HCT116 (cell line): Measurements from ENCODE around the gene ABCC11. TPM values are rescaled to one million over a fixed set of nuclear protein-coding genes. Genes with fewer than 3 reads are reported as not detected.

ENCODE experiments used
- ATAC-seq: fragments of 200-7000 bp; cut with Tn5 transposase; 2 replicates; pipeline ENCODE4 v1.9.1; 2020; ENCODE audit warnings: mild to moderate bottlenecking, moderate library complexity
- BruUV-seq: library from RNA; stranded (reverse); fragments of 400-500 nt; replicated peaks from 2 replicates; lab custom pipeline; 2021; lab: Mats Ljungman, UMichigan
- CTCF ChIA-PET: fragments of 300-600 bp; sonication (Branson Sonifier 250); formaldehyde crosslinking; loops from one replicate; lab custom pipeline; 2021; ENCODE audit warnings: antibody characterized with exemption; lab: Charles Lee
- POLR2A ChIA-PET: fragments of 300-600, 350-600 bp; sonication (Branson Sonifier 250); formaldehyde crosslinking; loops from one replicate; lab custom pipeline; 2021; ENCODE audit warnings: antibody characterized with exemption; lab: Charles Lee
- RAD21 ChIA-PET, 2 experiments: fragments of 300-600 bp; sonication (Branson Sonifier 250); formaldehyde crosslinking; loops; one replicate each; lab custom pipeline; 2023; ENCODE audit warnings: low total read pairs in 2 of 2; ENCODE audit not compliant: uncharacterized antibody in 2 of 2, unreplicated experiment in 2 of 2, low non-redundant PET in 1 of 2; lab: Charles Lee
- DNase-seq: peaks from one replicate; pipeline ENCODE4 v3.0.0-alpha.2; 2010; ENCODE audit warnings: low read depth, low spot score
- H2AFZ ChIP-seq: fragments of 200-600 bp; shearing (Covaris generic), sonication (generic); 2 replicates; pipeline ENCODE4 v1.6.1; 2017; ENCODE audit warnings: low read depth, mixed run types, mixed read lengths, antibody characterized with exemption, low read length; ENCODE audit not compliant: poor library complexity, severe bottlenecking
- H3K27ac ChIP-seq: 2 replicates; pipeline ENCODE4 v1.5.1; 2012; ENCODE audit warnings: low read depth, low read length
- H3K27me3 ChIP-seq: fragments of 200-600 bp; sonication (generic); 2 replicates; pipeline ENCODE4 v1.6.1; 2016; ENCODE audit warnings: mixed run types, low read length, mixed read lengths; ENCODE audit not compliant: insufficient read depth
- H3K36me3 ChIP-seq, 2 experiments: fragments of 200-500 bp in 1 of 2; fragments of 200-600 bp in 1 of 2; sonication (Bioruptor generic) in 1 of 2; sonication (generic) in 1 of 2; 2 replicates each; pipeline versions ENCODE4 v1.5.1 to v1.6.1; 2014 to 2016; ENCODE audit warnings: low read length in 2 of 2, inconsistent platforms in 1 of 2, mixed read lengths in 1 of 2, mixed run types in 1 of 2; ENCODE audit not compliant: insufficient read depth in 2 of 2, control insufficient read depth in 1 of 2
- H3K4me1 ChIP-seq, 2 experiments: fragments of 200-600 bp in 1 of 2; sonication (generic) in 1 of 2; 2 replicates each; pipeline versions ENCODE4 v1.5.1 to v1.6.1; 2012 to 2017; ENCODE audit warnings: low read length in 2 of 2, inconsistent platforms in 1 of 2, mild to moderate bottlenecking in 1 of 2, mixed read lengths in 1 of 2, mixed run types in 1 of 2, moderate library complexity in 1 of 2; ENCODE audit not compliant: insufficient read depth in 2 of 2, control insufficient read depth in 1 of 2
- H3K4me2 ChIP-seq: fragments of 200-600 bp; sonication (generic); 2 replicates; pipeline ENCODE4 v1.6.1; 2017; ENCODE audit warnings: mixed run types, low read length, mixed read lengths
- H3K4me3 ChIP-seq, 2 experiments: fragments of 200-600 bp in 1 of 2; sonication (generic) in 1 of 2; replicated peaks in 1 of 2; 2 replicates each; pipeline ENCODE4 v1.5.1; 2011 to 2016; ENCODE audit warnings: low read length in 2 of 2, control low read depth in 1 of 2, low read depth in 1 of 2, mild to moderate bottlenecking in 1 of 2, mixed read lengths in 1 of 2, mixed run types in 1 of 2
- H3K79me2 ChIP-seq: fragments of 200-600 bp; sonication (generic); 2 replicates; pipeline ENCODE4 v1.6.1; 2017; ENCODE audit warnings: mild to moderate bottlenecking, mixed run types, low read length, moderate library complexity, mixed read lengths; ENCODE audit not compliant: insufficient read depth
- H3K9ac ChIP-seq: fragments of 200-600 bp; sonication (generic); 2 replicates; pipeline ENCODE4 v1.6.1; 2016; ENCODE audit warnings: low read length, mixed read lengths
- H3K9me2 ChIP-seq: fragments of 200-600 bp; sonication (generic), shearing (Covaris generic); 2 replicates; pipeline ENCODE4 v1.6.1; 2017; ENCODE audit warnings: mixed run types, mild to moderate bottlenecking, moderate library complexity; ENCODE audit not compliant: insufficient read depth
- H3K9me3 ChIP-seq, 2 experiments: fragments of 200-500 bp in 1 of 2; fragments of 200-600 bp in 1 of 2; sonication (Bioruptor generic) in 1 of 2; sonication (generic) in 1 of 2; 2 replicates each; pipeline ENCODE4 v1.6.1; 2014 to 2017; ENCODE audit warnings: low read length in 2 of 2, mixed read lengths in 2 of 2, inconsistent platforms in 1 of 2, low read depth in 1 of 2, mild to moderate bottlenecking in 1 of 2, mixed run types in 1 of 2, moderate library complexity in 1 of 2; ENCODE audit not compliant: control insufficient read depth in 1 of 2, insufficient read depth in 1 of 2
- H4K20me1 ChIP-seq: fragments of 200-600 bp; sonication (generic), shearing (Covaris generic); 2 replicates; pipeline ENCODE4 v1.6.1; 2017; ENCODE audit warnings: mixed run types, mild to moderate bottlenecking, moderate library complexity; ENCODE audit not compliant: insufficient read depth
- ATF3 ChIP-seq: IDR thresholded peaks from 2 replicates; pipeline ENCODE4 v1.6.1; 2012
- CEBPB ChIP-seq: IDR thresholded peaks from 2 replicates; pipeline ENCODE4 v1.6.1; 2012; ENCODE audit warnings: low read depth
- CTCF ChIP-seq, 3 experiments: fragments of 200-600 bp in 1 of 3; sonication (generic) in 1 of 3; IDR thresholded peaks in 2 of 3; conservative IDR thresholded peaks in 1 of 3; 2 replicates each; pipeline ENCODE4 v1.5.1; 2012 to 2017; ENCODE audit warnings: low read depth in 2 of 3, low read length in 2 of 3, antibody characterized with exemption in 1 of 3, borderline replicate concordance in 1 of 3, control low read depth in 1 of 3, mild to moderate bottlenecking in 1 of 3, mixed read lengths in 1 of 3, mixed run types in 1 of 3, moderate library complexity in 1 of 3; ENCODE audit not compliant: insufficient read depth in 1 of 3
- EZH2phosphoT487 ChIP-seq: fragments of 200-600 bp; IDR thresholded peaks from 2 replicates; pipeline ENCODE4 v1.6.1; 2018; ENCODE audit warnings: antibody characterized with exemption, borderline replicate concordance
- FOSL1 ChIP-seq: IDR thresholded peaks from 2 replicates; pipeline ENCODE4 v1.6.1; 2012; ENCODE audit warnings: low read depth
- JUND ChIP-seq: IDR thresholded peaks from 2 replicates; pipeline ENCODE4 v1.6.1; 2012
- POLR2A ChIP-seq: IDR thresholded peaks from 2 replicates; pipeline ENCODE4 v1.7.0; 2011; ENCODE audit warnings: borderline replicate concordance; ENCODE audit not compliant: insufficient read depth, insufficient read length; ENCODE audit errors: extremely low read depth
- POLR2AphosphoS5 ChIP-seq: IDR thresholded peaks from 2 replicates; pipeline ENCODE4 v1.6.1; 2011; ENCODE audit warnings: mild to moderate bottlenecking, low read depth, low read length, moderate library complexity
- RAD21 ChIP-seq: IDR thresholded peaks from 2 replicates; pipeline ENCODE4 v1.6.1; 2012; ENCODE audit warnings: low read depth, mild to moderate bottlenecking
- SP1 ChIP-seq: IDR thresholded peaks from 2 replicates; pipeline ENCODE4 v1.6.1; 2012; ENCODE audit warnings: low read depth
- SRF ChIP-seq: IDR thresholded peaks from 2 replicates; pipeline ENCODE4 v1.6.1; 2012; ENCODE audit warnings: low read depth
- ZFX ChIP-seq: fragments of 450-650 bp; IDR thresholded peaks from 2 replicates; pipeline ENCODE4 v1.6.1; 2017
- intact Hi-C: fragments of 100-400 bp; cut with micrococcal nuclease; formaldehyde crosslinking; loops from 2 replicates; pipeline ENCODE4 v1.10.0; 2022
- total RNA-seq: library from RNA; stranded (reverse); gene quantifications from one replicate; pipeline ENCODE4 v1.2.1, GENCODE V29; 2021; ENCODE audit not compliant: unreplicated experiment

Gene ABCC11
- total RNA-seq, 1 experiment from 2014 or later: 0.54 TPM

DNA sequence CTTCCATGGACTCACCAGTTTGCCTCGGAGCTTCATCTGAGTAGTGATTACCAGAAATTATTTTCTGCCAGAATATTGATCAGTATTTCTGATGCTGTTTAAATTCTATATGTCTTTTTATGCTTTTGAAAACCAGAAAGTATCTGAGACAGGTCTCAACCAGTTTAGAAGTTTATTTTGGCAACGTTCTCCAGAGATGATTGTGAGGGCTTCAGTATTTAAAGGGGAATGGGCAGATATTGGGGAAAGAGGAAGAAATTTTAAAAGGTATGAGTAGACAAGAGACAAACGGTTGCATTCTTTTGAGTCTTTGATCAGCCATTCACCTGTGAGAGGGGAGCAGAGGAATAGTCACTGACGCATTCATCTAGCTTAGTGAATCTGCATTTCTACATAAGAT lies 44.4 kb upstream of the ABCC11 start:
- ATAC-seq: no peak
- no peak for DNase-seq
- no peak overlapping the region for H3K27ac ChIP-seq
- no peaks in the 10 kb centered on the region for H3K9me2 ChIP-seq
- no peaks in the 10 kb centered on the region for H4K20me1 ChIP-seq
- no peak overlapping the region for H2AFZ ChIP-seq
- H3K27me3 ChIP-seq: no peaks in the 10 kb centered on the region
- no peak overlapping the region for H3K9ac ChIP-seq
- intact Hi-C loops: no loop called here
- CTCF ChIA-PET: no interaction called here
- H3K4me3 ChIP-seq: no peak overlapping the region
- H3K4me1 ChIP-seq: peaks cover 8 to 16% of the 10 kb centered on the region in 2 experiments
- BruUV-seq: no TSS peak
- H3K36me3 ChIP-seq: peaks cover 0 to 11% of the 10 kb centered on the region in 2 experiments; a peak in 1 of 4 replicates
- no peaks in the 10 kb centered on the region for H3K9me3 ChIP-seq
- 0 out of 2 replicates have a peak, but pooled peaks cover 4% of the 10 kb centered on the region for H3K79me2 ChIP-seq
- TF ChIP-seq POLR2A (no peak), POLR2AphosphoS5 (no peak), CEBPB (no peak), CTCF (IDR thresholded peaks at IDR 0.05 in 2 of 3, conservative IDR thresholded peaks at IDR 0.05 in 1 of 3; ENCODE audit: borderline replicate concordance in 1 of 3, insufficient read depth in 1 of 3, low read depth in 2 of 3, low read length in 2 of 3) (no peak), FOSL1 (no peak), ATF3 (no peak), RAD21 (no peak), SRF (no peak), ZFX (no peak), SP1 (no peak), EZH2phosphoT487 (no peak), JUND (no peak)
- POLR2A ChIA-PET: no interaction called here
- no peak overlapping the region for H3K4me2 ChIP-seq
- RAD21 ChIA-PET: no interaction called here
